ENCODE results near the gene PRKD1. TPM values are rescaled to one million over a fixed set of nuclear protein-coding genes. Genes with fewer than 3 reads are reported as not detected.

Gene PRKD1
- total RNA-seq, 1 experiment from 2014 or later = not detected

DNA sequence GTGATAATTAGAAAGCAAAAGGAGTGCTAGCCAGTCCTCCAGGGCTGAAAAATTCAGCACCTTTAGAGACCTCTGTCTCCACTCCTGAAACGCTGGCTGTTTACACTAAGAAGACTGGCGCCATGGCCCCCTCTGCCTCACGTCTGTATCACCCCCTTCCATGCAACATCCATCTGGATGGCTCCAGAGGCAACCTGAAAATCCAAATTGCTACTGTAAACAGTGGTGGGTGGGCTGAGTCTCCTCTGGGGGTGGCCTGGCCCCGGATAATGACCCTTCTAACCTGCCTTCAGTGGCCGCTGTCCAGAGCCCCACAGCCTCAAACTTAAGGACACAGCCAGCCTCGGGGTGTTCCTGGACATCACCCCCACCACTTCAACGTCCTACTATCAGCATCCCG is 1.4 kb downstream of the PRKD1 start:
- Histone ChIP-seq H3K4me3 (replicated peaks in 1 of 2; ENCODE audit: low read depth in 1 of 2, low read length in 2 of 2) (no peak overlapping the region), H3K9ac (ENCODE audit: low read length) (no peak overlapping the region), H3K36me3 (ENCODE audit: control insufficient read depth in 1 of 2, insufficient read depth in 2 of 2, low read length in 2 of 2) (no peaks in the 10 kb centered on the region), H3K9me2 (ENCODE audit: insufficient read depth) (no peaks in the 10 kb centered on the region), H3K4me1 (ENCODE audit: control insufficient read depth in 1 of 2, insufficient read depth in 2 of 2, low read length in 2 of 2) (no peaks in the 10 kb centered on the region), H2AFZ (ENCODE audit: low read depth, low read length, poor library complexity, severe bottlenecking) (no peak overlapping the region), H4K20me1 (ENCODE audit: insufficient read depth) (no peaks in the 10 kb centered on the region), H3K27ac (ENCODE audit: low read depth, low read length) (no peak overlapping the region), H3K9me3 (ENCODE audit: control insufficient read depth in 1 of 2, insufficient read depth in 1 of 2, low read depth in 1 of 2, low read length in 2 of 2) (peaks cover 13 to 19% of the 10 kb centered on the region in 2 experiments; a peak in 2 of 4 replicates), H3K4me2 (ENCODE audit: low read length) (no peak overlapping the region), H3K27me3 (ENCODE audit: insufficient read depth, low read length) (no peaks in the 10 kb centered on the region), H3K79me2 (ENCODE audit: insufficient read depth, low read length) (no peaks in the 10 kb centered on the region)
- ChIA-PET CTCF (no interaction called here), RAD21 (ENCODE audit: low non-redundant PET in 1 of 2, low total read pairs in 2 of 2, uncharacterized antibody in 2 of 2, unreplicated experiment in 2 of 2) (no interaction called here), POLR2A (no interaction called here)
- no peak for TF ChIP-seq SRF (IDR thresholded peaks at IDR 0.05; ENCODE audit: low read depth)
- no peak for TF ChIP-seq YY1 (IDR thresholded peaks at IDR 0.05; ENCODE audit: extremely low read depth, insufficient replicate concordance, low read depth, low read length)
- TF ChIP-seq ZFX (IDR thresholded peaks at IDR 0.05) = no peak
- no peak for TF ChIP-seq SIN3A (IDR thresholded peaks at IDR 0.05; ENCODE audit: low read depth)
- no peak for TF ChIP-seq CBX3 (IDR thresholded peaks at IDR 0.05; ENCODE audit: low read depth)
- no peak for TF ChIP-seq ZNF274 (IDR thresholded peaks at IDR 0.05; ENCODE audit: low read depth, low read length)
- no peak for TF ChIP-seq ELF1 (IDR thresholded peaks at IDR 0.05; ENCODE audit: borderline replicate concordance, low read depth)
- no peak for TF ChIP-seq SP1 (IDR thresholded peaks at IDR 0.05; ENCODE audit: low read depth)
- TF ChIP-seq EZH2 (IDR thresholded peaks at IDR 0.05) = no peak
- TF ChIP-seq RAD21 (IDR thresholded peaks at IDR 0.05; ENCODE audit: low read depth) = no peak
- TF ChIP-seq, protein P1, sequence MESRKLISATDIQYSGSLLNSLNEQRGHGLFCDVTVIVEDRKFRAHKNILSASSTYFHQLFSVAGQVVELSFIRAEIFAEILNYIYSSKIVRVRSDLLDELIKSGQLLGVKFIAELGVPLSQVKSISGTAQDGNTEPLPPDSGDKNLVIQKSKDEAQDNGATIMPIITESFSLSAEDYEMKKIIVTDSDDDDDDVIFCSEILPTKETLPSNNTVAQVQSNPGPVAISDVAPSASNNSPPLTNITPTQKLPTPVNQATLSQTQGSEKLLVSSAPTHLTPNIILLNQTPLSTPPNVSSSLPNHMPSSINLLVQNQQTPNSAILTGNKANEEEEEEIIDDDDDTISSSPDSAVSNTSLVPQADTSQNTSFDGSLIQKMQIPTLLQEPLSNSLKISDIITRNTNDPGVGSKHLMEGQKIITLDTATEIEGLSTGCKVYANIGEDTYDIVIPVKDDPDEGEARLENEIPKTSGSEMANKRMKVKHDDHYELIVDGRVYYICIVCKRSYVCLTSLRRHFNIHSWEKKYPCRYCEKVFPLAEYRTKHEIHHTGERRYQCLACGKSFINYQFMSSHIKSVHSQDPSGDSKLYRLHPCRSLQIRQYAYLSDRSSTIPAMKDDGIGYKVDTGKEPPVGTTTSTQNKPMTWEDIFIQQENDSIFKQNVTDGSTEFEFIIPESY (IDR thresholded peaks at IDR 0.05; ENCODE audit: extremely low read depth, insufficient replicate concordance, low read length) = no peak
- TF ChIP-seq, protein P2, sequence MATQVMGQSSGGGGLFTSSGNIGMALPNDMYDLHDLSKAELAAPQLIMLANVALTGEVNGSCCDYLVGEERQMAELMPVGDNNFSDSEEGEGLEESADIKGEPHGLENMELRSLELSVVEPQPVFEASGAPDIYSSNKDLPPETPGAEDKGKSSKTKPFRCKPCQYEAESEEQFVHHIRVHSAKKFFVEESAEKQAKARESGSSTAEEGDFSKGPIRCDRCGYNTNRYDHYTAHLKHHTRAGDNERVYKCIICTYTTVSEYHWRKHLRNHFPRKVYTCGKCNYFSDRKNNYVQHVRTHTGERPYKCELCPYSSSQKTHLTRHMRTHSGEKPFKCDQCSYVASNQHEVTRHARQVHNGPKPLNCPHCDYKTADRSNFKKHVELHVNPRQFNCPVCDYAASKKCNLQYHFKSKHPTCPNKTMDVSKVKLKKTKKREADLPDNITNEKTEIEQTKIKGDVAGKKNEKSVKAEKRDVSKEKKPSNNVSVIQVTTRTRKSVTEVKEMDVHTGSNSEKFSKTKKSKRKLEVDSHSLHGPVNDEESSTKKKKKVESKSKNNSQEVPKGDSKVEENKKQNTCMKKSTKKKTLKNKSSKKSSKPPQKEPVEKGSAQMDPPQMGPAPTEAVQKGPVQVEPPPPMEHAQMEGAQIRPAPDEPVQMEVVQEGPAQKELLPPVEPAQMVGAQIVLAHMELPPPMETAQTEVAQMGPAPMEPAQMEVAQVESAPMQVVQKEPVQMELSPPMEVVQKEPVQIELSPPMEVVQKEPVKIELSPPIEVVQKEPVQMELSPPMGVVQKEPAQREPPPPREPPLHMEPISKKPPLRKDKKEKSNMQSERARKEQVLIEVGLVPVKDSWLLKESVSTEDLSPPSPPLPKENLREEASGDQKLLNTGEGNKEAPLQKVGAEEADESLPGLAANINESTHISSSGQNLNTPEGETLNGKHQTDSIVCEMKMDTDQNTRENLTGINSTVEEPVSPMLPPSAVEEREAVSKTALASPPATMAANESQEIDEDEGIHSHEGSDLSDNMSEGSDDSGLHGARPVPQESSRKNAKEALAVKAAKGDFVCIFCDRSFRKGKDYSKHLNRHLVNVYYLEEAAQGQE (IDR thresholded peaks at IDR 0.05; ENCODE audit: low read depth) = no peak
- TF ChIP-seq POLR2A (IDR thresholded peaks at IDR 0.05; ENCODE audit: borderline replicate concordance, extremely low read depth, insufficient read depth, insufficient read length) = no peak
- intact Hi-C loops (cut with micrococcal nuclease) = no loop called here
- no peak for DNase-seq (ENCODE audit: low read depth, low spot score)
- no peak for ATAC-seq
- no TSS peak for BruUV-seq (replicated peaks)

Data from HCT116 (cell line).